Esophagus muscularis mucosa (tissue), 4 donors: ENCODE results near the gene ZNF516.

Experiments
- CTCF ChIP-seq, 3 experiments: fragments of 200-600 bp in 2 of 3; fragments of 450-650 bp in 1 of 3; sonication (generic) in 2 of 3; IDR thresholded peaks; one replicate each; pipeline ENCODE4 v1.5.1; 2017 to 2019; ENCODE audit warnings: antibody characterized with exemption in 3 of 3, mild to moderate bottlenecking in 2 of 3, moderate library complexity in 1 of 3
- EP300 ChIP-seq: sonication (generic); formaldehyde crosslinking; IDR thresholded peaks from one replicate; pipeline ENCODE4 v1.6.1; 2017; ENCODE audit warnings: antibody characterized with exemption
- POLR2A ChIP-seq: fragments of 450-650 bp; IDR thresholded peaks from one replicate; pipeline ENCODE4 v1.6.1; 2017; ENCODE audit warnings: antibody characterized with exemption, moderate library complexity, mild to moderate bottlenecking, low read depth
- POLR2AphosphoS5 ChIP-seq, 2 donors: sonication (generic); formaldehyde crosslinking; IDR thresholded peaks; one replicate each; pipeline ENCODE4 v1.6.1; 2017; ENCODE audit warnings: antibody characterized with exemption in 2 of 2

DNA sequence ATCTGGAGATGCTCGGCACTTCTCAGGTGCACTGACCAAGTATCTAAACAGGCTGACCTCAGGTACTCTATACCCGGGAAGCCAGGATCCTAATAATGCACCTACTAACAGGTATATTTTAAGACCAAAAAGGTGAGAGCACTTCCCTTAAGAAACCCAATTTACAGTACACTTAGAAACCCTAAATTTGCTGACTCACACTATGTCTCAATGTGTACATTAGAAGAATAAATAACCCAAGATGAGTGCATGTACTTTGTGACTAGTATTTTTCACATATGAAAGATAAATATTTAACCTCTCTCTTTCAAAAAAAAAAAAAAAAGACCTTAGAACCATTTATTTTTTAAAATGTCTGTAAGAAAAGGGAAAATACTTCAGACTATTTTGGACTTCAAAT is 118.8 kb downstream of the ZNF516 start:
- TF ChIP-seq CTCF (IDR thresholded peaks at IDR 0.05) (no peak), POLR2AphosphoS5 (IDR thresholded peaks at IDR 0.05) (no peak), POLR2A (no peak), EP300 (no peak)
